HepG2 (cell line): ENCODE measurements around the gene MSMP. TPM values are rescaled to one million over a fixed set of nuclear protein-coding genes. Genes with fewer than 3 reads are reported as not detected.

Experiments used
- FOXA1 ChIP-seq, 2 experiments: fragments of 450-650 bp in 1 of 2; sonication (generic) in 1 of 2; formaldehyde crosslinking in 1 of 2; IDR thresholded peaks; 2 replicates each; pipeline versions ENCODE4 v1.4.0 to v1.6.1; 2016 to 2020; ENCODE audit warnings: missing genetic modification reagents in 1 of 2
- HIVEP1 ChIP-seq: sonication (generic); formaldehyde crosslinking; IDR thresholded peaks from 2 replicates; pipeline ENCODE4 v1.4.0; 2020; ENCODE audit warnings: mild to moderate bottlenecking, missing genetic modification reagents
- IRF1 ChIP-seq: sonication (generic); formaldehyde crosslinking; IDR thresholded peaks from 2 replicates; pipeline ENCODE4 v1.4.0; 2020; ENCODE audit warnings: low read depth, mild to moderate bottlenecking, missing genetic modification reagents
- IRF2 ChIP-seq: IDR thresholded peaks from 2 replicates; pipeline ENCODE4 v1.6.1; 2018; ENCODE audit warnings: missing genetic modification reagents, missing compliant biosample characterization
- LCORL ChIP-seq, 2 experiments: fragments of 450-650 bp in 1 of 2; sonication (generic) in 1 of 2; formaldehyde crosslinking in 1 of 2; IDR thresholded peaks; 2 replicates each; pipeline versions ENCODE4 v1.5.0 to v1.6.1; 2017 to 2020; ENCODE audit warnings: antibody characterized with exemption in 1 of 2, missing genetic modification reagents in 1 of 2
- TAF15 ChIP-seq: fragments of 200-400 bp; formaldehyde crosslinking; IDR thresholded peaks from one replicate; pipeline ENCODE4 v1.6.1; 2018; ENCODE audit warnings: mild to moderate bottlenecking, low read depth, low read length; ENCODE audit not compliant: poor library complexity, severe bottlenecking
- ZBTB14 ChIP-seq: sonication (generic); formaldehyde crosslinking; IDR thresholded peaks from 2 replicates; pipeline ENCODE4 v1.4.0; 2020; ENCODE audit warnings: missing genetic modification reagents
- ZNF205 ChIP-seq: IDR thresholded peaks from 2 replicates; pipeline ENCODE4 v1.6.1; 2018; ENCODE audit warnings: missing biosample characterization, missing genetic modification reagents
- ZNF512 ChIP-seq: sonication (generic); formaldehyde crosslinking; IDR thresholded peaks from 2 replicates; pipeline ENCODE4 v1.4.0; 2020; ENCODE audit warnings: mild to moderate bottlenecking, missing genetic modification reagents
- ZNF572 ChIP-seq: sonication (generic); formaldehyde crosslinking; IDR thresholded peaks from 2 replicates; pipeline ENCODE4 v1.5.1; 2020; ENCODE audit warnings: mild to moderate bottlenecking, missing genetic modification reagents
- ZNF746 ChIP-seq: sonication (generic); formaldehyde crosslinking; IDR thresholded peaks from 2 replicates; pipeline ENCODE4 v1.8.0; 2022; ENCODE audit warnings: mild to moderate bottlenecking, missing genetic modification reagents
- ZSCAN20 ChIP-seq: sonication (generic); formaldehyde crosslinking; IDR thresholded peaks from 2 replicates; pipeline ENCODE4 v1.4.0; 2020; ENCODE audit warnings: missing genetic modification reagents, mild to moderate bottlenecking, borderline replicate concordance
- ZSCAN21 ChIP-seq: sonication (generic); formaldehyde crosslinking; IDR thresholded peaks from 2 replicates; pipeline ENCODE4 v1.8.0; 2022; ENCODE audit warnings: mild to moderate bottlenecking, missing genetic modification reagents, moderate library complexity, borderline replicate concordance
- polyA plus RNA-seq, 8 experiments: library from polyadenylated mRNA; depleted of rRNA in 3 of 8; stranded (reverse) in 7 of 8; unstranded in 1 of 8; fragments of >200 nt; fragmentation: Illumina TruSeq in 4 of 8; extraction: Trizol in 4 of 8; gene quantifications; 2 replicates each; pipeline versions ENCODE4 v1.2.1 to v1.2.3, GENCODE V29; 2011 to 2016; ENCODE audit warnings: low read depth in 4 of 8, missing spikeins in 1 of 8, mixed read lengths in 1 of 8; ENCODE audit not compliant: insufficient read depth in 1 of 8
- total RNA-seq, 5 experiments: library from RNA; depleted of rRNA; stranded (reverse); fragments of >200 nt; fragmentation: Illumina TruSeq; extraction: Trizol; gene quantifications; 2 replicates each; pipeline ENCODE4 v1.2.3, GENCODE V29; 2016; ENCODE audit warnings: low read depth in 1 of 5
- TF ChIP-seq, protein P1 (sequence below): IDR thresholded peaks from 2 replicates; pipeline ENCODE4 v1.6.1; 2012; ENCODE audit warnings: inconsistent platforms
- TF ChIP-seq, protein P2 (sequence below): sonication (generic); formaldehyde crosslinking; IDR thresholded peaks from 2 replicates; pipeline ENCODE4 v1.4.0; 2020; ENCODE audit warnings: mild to moderate bottlenecking, missing genetic modification reagents
- TF ChIP-seq, protein P3 (sequence below): sonication (generic); formaldehyde crosslinking; IDR thresholded peaks from 2 replicates; pipeline ENCODE4 v1.4.0; 2020; ENCODE audit warnings: low read depth, missing genetic modification reagents

Gene MSMP
- total and polyA plus RNA-seq, 2 of the 13 experiments (the other 11 are each of a cell fraction or from before 2014, with no cell fraction given): 0.24 to 0.46 TPM

GRCh38 chr9:35748858-35749514, 5.1 kb downstream of the MSMP start, which contains the start of the genes GBA2 and RGP1 (continued):
- TF ChIP-seq ZSCAN20: no peak; the same call in 1 of the 2 replicates
- TF ChIP-seq ZSCAN21 (CRISPR knock-in tag): peak; percentile 61; the same call in 1 of the 2 replicates
- TF ChIP-seq, protein P1, sequence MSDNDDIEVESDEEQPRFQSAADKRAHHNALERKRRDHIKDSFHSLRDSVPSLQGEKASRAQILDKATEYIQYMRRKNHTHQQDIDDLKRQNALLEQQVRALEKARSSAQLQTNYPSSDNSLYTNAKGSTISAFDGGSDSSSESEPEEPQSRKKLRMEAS: peak; percentile 62; the same call in 1 of the 2 replicates
- TF ChIP-seq, protein P2, sequence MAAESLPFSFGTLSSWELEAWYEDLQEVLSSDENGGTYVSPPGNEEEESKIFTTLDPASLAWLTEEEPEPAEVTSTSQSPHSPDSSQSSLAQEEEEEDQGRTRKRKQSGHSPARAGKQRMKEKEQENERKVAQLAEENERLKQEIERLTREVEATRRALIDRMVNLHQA (CRISPR knock-in tag): no peak
- no peak for TF ChIP-seq ZNF572 (CRISPR knock-in tag)
- TF ChIP-seq ZBTB14 (CRISPR knock-in tag): no peak
- TF ChIP-seq ZNF205 (CRISPR knock-in tag): no peak
- no peak for TF ChIP-seq TAF15
- no peak for TF ChIP-seq LCORL (IDR thresholded peaks at IDR 0.05)
- TF ChIP-seq LCORL (CRISPR knock-in tag; IDR thresholded peaks at IDR 0.05): no peak
- no peak for TF ChIP-seq ZNF512 (CRISPR knock-in tag)
- TF ChIP-seq HIVEP1: no peak
- no peak for TF ChIP-seq IRF1 (CRISPR knock-in tag)
- no peak for TF ChIP-seq ZNF746 (CRISPR knock-in tag)
- TF ChIP-seq IRF2: peak; percentile 29; the same call in 1 of the 2 replicates
- TF ChIP-seq, protein P3, sequence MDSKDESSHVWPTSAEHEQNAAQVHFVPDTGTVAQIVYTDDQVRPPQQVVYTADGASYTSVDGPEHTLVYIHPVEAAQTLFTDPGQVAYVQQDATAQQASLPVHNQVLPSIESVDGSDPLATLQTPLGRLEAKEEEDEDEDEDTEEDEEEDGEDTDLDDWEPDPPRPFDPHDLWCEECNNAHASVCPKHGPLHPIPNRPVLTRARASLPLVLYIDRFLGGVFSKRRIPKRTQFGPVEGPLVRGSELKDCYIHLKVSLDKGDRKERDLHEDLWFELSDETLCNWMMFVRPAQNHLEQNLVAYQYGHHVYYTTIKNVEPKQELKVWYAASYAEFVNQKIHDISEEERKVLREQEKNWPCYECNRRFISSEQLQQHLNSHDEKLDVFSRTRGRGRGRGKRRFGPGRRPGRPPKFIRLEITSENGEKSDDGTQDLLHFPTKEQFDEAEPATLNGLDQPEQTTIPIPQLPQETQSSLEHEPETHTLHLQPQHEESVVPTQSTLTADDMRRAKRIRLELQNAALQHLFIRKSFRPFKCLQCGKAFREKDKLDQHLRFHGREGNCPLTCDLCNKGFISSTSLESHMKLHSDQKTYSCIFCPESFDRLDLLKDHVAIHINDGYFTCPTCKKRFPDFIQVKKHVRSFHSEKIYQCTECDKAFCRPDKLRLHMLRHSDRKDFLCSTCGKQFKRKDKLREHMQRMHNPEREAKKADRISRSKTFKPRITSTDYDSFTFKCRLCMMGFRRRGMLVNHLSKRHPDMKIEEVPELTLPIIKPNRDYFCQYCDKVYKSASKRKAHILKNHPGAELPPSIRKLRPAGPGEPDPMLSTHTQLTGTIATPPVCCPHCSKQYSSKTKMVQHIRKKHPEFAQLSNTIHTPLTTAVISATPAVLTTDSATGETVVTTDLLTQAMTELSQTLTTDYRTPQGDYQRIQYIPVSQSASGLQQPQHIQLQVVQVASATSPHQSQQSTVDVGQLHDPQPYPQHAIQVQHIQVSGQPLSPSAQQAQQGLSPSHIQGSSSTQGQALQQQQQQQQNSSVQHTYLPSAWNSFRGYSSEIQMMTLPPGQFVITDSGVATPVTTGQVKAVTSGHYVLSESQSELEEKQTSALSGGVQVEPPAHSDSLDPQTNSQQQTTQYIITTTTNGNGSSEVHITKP: peak; percentile 89
- no peak for TF ChIP-seq FOXA1 (IDR thresholded peaks at IDR 0.05)
- TF ChIP-seq FOXA1 (CRISPR knock-in tag; IDR thresholded peaks at IDR 0.05): no peak
